DOHH2 (cell line): ENCODE results near the gene NKAIN2.

Experiments used
- H3F3A ChIP-seq: fragments of 200-600 bp; sonication (generic), shearing (Covaris generic); 2 replicates; pipeline ENCODE4 v1.6.0; 2016; ENCODE audit warnings: antibody characterized with exemption, mild to moderate bottlenecking; ENCODE audit not compliant: control insufficient read depth, insufficient read depth
- H3K27ac ChIP-seq: fragments of 200-600 bp; sonication (generic); 2 replicates; pipeline ENCODE4 v1.5.1; 2014; ENCODE audit warnings: low read depth, mild to moderate bottlenecking, low read length, moderate library complexity
- H3K27me3 ChIP-seq: fragments of 200-600 bp; sonication (generic); 2 replicates; pipeline ENCODE4 v1.6.1; 2014; ENCODE audit warnings: mild to moderate bottlenecking, low read length, mixed read lengths; ENCODE audit not compliant: control insufficient read depth
- H3K36me3 ChIP-seq: fragments of 200-600 bp; sonication (generic); 2 replicates; pipeline ENCODE4 v1.6.1; 2014; ENCODE audit warnings: mild to moderate bottlenecking, low read length, moderate library complexity, mixed read lengths; ENCODE audit not compliant: control insufficient read depth
- H3K4me1 ChIP-seq: fragments of 200-600 bp; sonication (generic); 2 replicates; pipeline ENCODE4 v1.6.1; 2014; ENCODE audit warnings: mild to moderate bottlenecking, low read length, mixed read lengths; ENCODE audit not compliant: control insufficient read depth
- H3K4me2 ChIP-seq: fragments of 200-600 bp; sonication (generic); 2 replicates; pipeline ENCODE4 v1.6.0; 2014; ENCODE audit warnings: mild to moderate bottlenecking, low read length, moderate library complexity
- H3K4me3 ChIP-seq: fragments of 200-600 bp; sonication (generic); 2 replicates; pipeline ENCODE4 v1.5.1; 2014; ENCODE audit warnings: mild to moderate bottlenecking, low read length, mixed read lengths
- H3K79me2 ChIP-seq: fragments of 200-600 bp; sonication (generic); 2 replicates; pipeline ENCODE4 v1.6.1; 2014; ENCODE audit warnings: mild to moderate bottlenecking, low read length, mixed read lengths; ENCODE audit not compliant: control insufficient read depth
- H3K9me2 ChIP-seq: fragments of 200-600 bp; sonication (generic); replicated peaks from 2 replicates; pipeline ENCODE4 v1.6.1; 2014; ENCODE audit warnings: mild to moderate bottlenecking, low read length, mixed read lengths; ENCODE audit not compliant: control insufficient read depth
- H3K9me3 ChIP-seq: fragments of 200-600 bp; sonication (generic); 2 replicates; pipeline ENCODE4 v1.6.1; 2014; ENCODE audit warnings: antibody characterized with exemption, low read length, mixed read lengths; ENCODE audit not compliant: control insufficient read depth, insufficient read depth
- H4K20me1 ChIP-seq: fragments of 200-600 bp; sonication (generic); 2 replicates; pipeline ENCODE4 v1.6.0; 2014; ENCODE audit warnings: low read depth, mild to moderate bottlenecking, antibody characterized with exemption, low read length, moderate library complexity; ENCODE audit not compliant: control insufficient read depth, insufficient read depth
- EZH2phosphoT487 ChIP-seq: fragments of 200-600 bp; sonication (generic); IDR thresholded peaks from 2 replicates; pipeline ENCODE4 v1.6.1; 2017; ENCODE audit warnings: borderline replicate concordance, mild to moderate bottlenecking, antibody characterized with exemption, low read length, moderate library complexity, mixed read lengths
- TF ChIP-seq, protein P1 (sequence below): fragments of 200-600 bp; sonication (generic); IDR thresholded peaks from one replicate; pipeline ENCODE4 v1.5.1; 2014; ENCODE audit warnings: antibody characterized with exemption, mild to moderate bottlenecking, low read depth, low read length; ENCODE audit not compliant: poor library complexity, severe bottlenecking

NKAIN2 gene

DNA sequence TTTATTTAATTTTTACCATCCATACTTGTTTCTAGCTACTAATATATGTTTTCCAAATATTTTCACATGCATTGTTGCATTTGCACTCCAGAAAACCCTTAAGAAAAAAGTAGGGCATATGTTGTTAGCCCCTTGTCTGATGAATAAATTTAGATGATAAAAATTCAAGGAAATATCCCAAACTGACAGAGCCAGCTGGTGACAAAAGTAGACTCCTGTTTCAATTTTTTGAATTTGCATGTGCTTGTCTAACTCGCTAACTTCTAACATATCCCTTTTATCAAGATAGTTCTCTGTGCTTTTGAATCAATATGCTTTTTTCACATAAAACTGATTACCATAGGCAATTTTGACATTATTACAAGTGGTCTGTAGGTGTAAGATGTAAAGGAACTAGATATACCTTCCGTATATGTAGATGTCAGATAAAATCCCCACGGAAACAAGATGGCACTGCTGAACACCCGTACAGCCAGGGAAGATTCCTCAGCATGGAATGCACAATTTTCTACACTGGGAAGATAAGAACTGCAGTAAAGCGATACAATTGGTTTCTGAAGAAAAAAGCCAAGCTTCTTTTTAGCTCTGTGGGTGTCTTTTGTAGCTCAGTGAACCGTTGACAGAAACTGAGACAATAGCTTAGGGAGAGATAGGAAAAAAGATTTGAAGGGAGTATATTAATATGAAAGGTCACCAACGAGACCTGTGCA lies 721.0 kb downstream of the NKAIN2 start:
- no peaks in the 10 kb centered on the region for H3K9me2 ChIP-seq
- H3F3A ChIP-seq = no peaks in the 10 kb centered on the region
- no peak overlapping the region for H3K27ac ChIP-seq
- no peaks in the 10 kb centered on the region for H3K79me2 ChIP-seq
- TF ChIP-seq EZH2phosphoT487 = no peak
- TF ChIP-seq, protein P1, sequence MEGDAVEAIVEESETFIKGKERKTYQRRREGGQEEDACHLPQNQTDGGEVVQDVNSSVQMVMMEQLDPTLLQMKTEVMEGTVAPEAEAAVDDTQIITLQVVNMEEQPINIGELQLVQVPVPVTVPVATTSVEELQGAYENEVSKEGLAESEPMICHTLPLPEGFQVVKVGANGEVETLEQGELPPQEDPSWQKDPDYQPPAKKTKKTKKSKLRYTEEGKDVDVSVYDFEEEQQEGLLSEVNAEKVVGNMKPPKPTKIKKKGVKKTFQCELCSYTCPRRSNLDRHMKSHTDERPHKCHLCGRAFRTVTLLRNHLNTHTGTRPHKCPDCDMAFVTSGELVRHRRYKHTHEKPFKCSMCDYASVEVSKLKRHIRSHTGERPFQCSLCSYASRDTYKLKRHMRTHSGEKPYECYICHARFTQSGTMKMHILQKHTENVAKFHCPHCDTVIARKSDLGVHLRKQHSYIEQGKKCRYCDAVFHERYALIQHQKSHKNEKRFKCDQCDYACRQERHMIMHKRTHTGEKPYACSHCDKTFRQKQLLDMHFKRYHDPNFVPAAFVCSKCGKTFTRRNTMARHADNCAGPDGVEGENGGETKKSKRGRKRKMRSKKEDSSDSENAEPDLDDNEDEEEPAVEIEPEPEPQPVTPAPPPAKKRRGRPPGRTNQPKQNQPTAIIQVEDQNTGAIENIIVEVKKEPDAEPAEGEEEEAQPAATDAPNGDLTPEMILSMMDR = no peak
- H3K4me1 ChIP-seq = no peaks in the 10 kb centered on the region
- no peaks in the 10 kb centered on the region for H4K20me1 ChIP-seq
- H3K4me2 ChIP-seq = no peak overlapping the region
- H3K36me3 ChIP-seq = no peaks in the 10 kb centered on the region
- no peak overlapping the region for H3K4me3 ChIP-seq
- H3K27me3 ChIP-seq = no peaks in the 10 kb centered on the region
- H3K9me3 ChIP-seq = no peaks in the 10 kb centered on the region

DNA sequence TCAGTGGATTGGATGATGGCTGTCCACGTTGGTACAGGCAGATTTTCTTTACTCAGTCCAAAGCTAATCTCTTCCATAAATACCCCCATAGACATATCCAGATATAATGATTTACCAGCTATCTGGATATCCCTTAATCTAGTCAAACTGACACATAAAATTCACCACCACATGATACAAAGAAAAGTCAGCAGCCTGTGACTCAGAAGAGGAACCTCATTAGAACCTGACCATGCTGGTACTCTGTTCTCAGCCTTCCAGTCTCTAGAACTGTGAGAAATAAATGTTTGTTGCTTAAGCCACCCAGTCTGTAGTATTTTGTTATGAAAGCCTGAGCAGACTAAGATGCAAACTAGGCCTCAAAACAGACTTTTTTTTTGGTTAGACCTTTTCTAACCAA lies 727.3 kb downstream of the NKAIN2 start:
- H3K79me2 ChIP-seq = no peaks in the 10 kb centered on the region
- H3K36me3 ChIP-seq = no peaks in the 10 kb centered on the region
- H3K4me3 ChIP-seq = no peak overlapping the region
- no peak overlapping the region for H3K27ac ChIP-seq
- no peak for TF ChIP-seq EZH2phosphoT487
- TF ChIP-seq, protein P1 = no peak
- no peaks in the 10 kb centered on the region for H3K27me3 ChIP-seq
- no peaks in the 10 kb centered on the region for H3K9me3 ChIP-seq
- H3K4me2 ChIP-seq = no peak overlapping the region
- no peaks in the 10 kb centered on the region for H3K9me2 ChIP-seq
- H3F3A ChIP-seq = no peaks in the 10 kb centered on the region
- no peaks in the 10 kb centered on the region for H4K20me1 ChIP-seq
- H3K4me1 ChIP-seq = no peaks in the 10 kb centered on the region

DNA sequence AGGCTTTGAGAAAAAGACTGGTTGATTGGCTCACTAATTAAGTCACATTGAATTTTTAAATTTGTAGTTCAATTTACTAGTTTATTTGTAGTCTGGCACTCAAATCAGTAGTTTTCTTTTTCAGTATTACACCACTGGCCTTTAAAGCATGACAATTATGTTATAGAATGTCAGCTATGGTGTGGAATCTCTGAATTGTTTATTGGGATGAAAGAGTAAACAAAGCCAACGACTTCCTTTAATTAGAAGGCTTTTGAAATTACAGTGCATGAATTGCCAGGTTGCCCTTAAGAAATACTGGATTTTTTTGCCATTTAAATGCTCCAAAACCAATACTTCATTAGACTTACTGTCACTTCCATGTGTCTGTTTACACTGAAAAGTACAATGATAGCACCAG lies 731.6 kb downstream of the NKAIN2 start:
- no peak for TF ChIP-seq EZH2phosphoT487
- TF ChIP-seq, protein P1 = no peak
- no peak overlapping the region for H3K4me3 ChIP-seq
- no peak overlapping the region for H3K4me2 ChIP-seq

More for the DNA sequence above, 731.6 kb downstream of the NKAIN2 start:
- Histone ChIP-seq H3K9me3 (no peaks in the 10 kb centered on the region), H3K27me3 (no peaks in the 10 kb centered on the region), H3K36me3 (no peaks in the 10 kb centered on the region), H3K4me1 (no peaks in the 10 kb centered on the region), H4K20me1 (no peaks in the 10 kb centered on the region), H3F3A (no peaks in the 10 kb centered on the region), H3K9me2 (no peaks in the 10 kb centered on the region), H3K79me2 (no peaks in the 10 kb centered on the region), H3K27ac (no peak overlapping the region)
